ENCODE measurements around the gene MLXIPL. TPM values are rescaled to one million over a fixed set of nuclear protein-coding genes. Genes with fewer than 3 reads are reported as not detected.
"Not testable (repeated sequence)": the region's sequence is repeated elsewhere in the genome, so short reads cannot be mapped to it uniquely, and the experiment has no call there.

MLXIPL gene
- total RNA-seq, 3 donors from 2014 or later: 10.4 to 109 (median 21.3) TPM

GRCh38 chr7:73557397-73558257, 66.7 kb downstream of the MLXIPL start, which contains the start of gene BCL7B:
BCL7B (minus strand) TSS chr7:73557690; CDS start chr7:73557578, 112 bp downstream.
- Histone ChIP-seq H3K4me3 (peak within 1 kb of the TSS; percentile 73 to 94 (median 81)), H3K27me3 (no peaks in the 10 kb centered on the region), H3K27ac (peak within 1 kb of the TSS; percentile 99 to 100), H3K4me1 (peaks cover 0 to 9% of the 10 kb centered on the region in 2 donors), H3K36me3 (no peaks in the 10 kb centered on the region), H3K9me3 (no peaks in the 10 kb centered on the region)
- intact Hi-C loops (cut with DNase I; ENCODE audit: low total_unique reads): no loop called here
- TF ChIP-seq POLR2A (IDR thresholded peaks at IDR 0.05): no peak
- TF ChIP-seq POLR2AphosphoS5 (IDR thresholded peaks at IDR 0.05): peak; percentile 3 to 46 (median 46)
- peak; percentile 27 to 58 for DNase-seq (ENCODE audit: low spot score in 2 of 2)

DNA sequence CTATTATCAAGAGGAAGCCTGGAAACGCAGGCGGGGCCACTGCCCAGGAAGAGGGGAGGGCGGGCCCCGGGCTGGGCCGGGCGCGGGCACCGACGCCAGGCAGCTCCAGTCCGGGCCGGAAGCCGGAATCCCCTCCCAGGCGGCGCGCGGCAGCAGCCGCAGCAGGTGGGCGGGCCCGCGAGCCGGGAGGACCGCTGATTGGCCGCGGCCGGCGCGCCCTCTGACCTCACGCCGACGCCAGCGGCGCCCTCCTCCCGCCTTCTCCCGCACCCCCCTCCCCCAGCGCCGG, 67.3 kb downstream of the MLXIPL start:
- intact Hi-C loops (cut with DNase I; ENCODE audit: low total_unique reads): no loop called here
- H3K27ac ChIP-seq: peak overlapping the region; percentile 99 to 100
- H3K4me3 ChIP-seq: peak overlapping the region; percentile 73 to 94 (median 81)
- no peaks in the 10 kb centered on the region for H3K36me3 ChIP-seq
- peak; percentile 89 to 91 for DNase-seq (ENCODE audit: low spot score in 2 of 2)
- H3K27me3 ChIP-seq: no peaks in the 10 kb centered on the region
- peaks cover 0 to 9% of the 10 kb centered on the region in 2 donors for H3K4me1 ChIP-seq
- no peaks in the 10 kb centered on the region for H3K9me3 ChIP-seq
- TF ChIP-seq CTCF (IDR thresholded peaks at IDR 0.05): no peak
- TF ChIP-seq POLR2AphosphoS5 (IDR thresholded peaks at IDR 0.05): peak in 1 of 3 donors; percentile 7

- no peaks in the 10 kb centered on the region for H3K36me3 ChIP-seq
Observed at GRCh38 chr7:73556208-73557107, 67.9 kb downstream of the MLXIPL start.

DNA sequence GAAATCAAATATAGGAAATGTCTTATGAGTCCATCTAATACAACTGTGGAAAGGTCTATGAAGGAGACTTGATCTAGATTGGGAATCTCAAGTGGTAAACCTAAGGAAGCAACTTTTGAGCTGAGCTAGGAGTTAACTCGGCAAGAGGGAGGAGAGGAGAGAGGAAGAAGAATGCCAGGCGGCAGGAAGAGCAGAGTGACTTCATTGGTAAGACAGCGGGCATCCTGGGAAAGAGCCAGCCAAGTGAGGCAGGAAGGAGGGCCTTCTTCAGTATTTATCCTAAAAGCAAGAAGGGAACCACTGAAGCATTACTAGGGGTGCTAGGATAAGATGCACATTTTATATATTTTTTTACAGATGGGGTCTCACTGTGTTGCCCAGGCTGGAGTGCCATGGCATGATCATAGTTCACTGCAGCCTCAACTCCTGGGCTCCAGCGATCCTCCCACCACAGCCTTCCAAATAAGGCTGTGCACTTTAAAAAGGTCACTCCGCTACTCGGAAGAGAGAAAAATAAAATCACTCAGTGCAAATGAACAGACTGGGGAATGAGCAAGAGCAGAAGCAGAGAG, 68.8 kb downstream of the MLXIPL start:
- H3K27me3 ChIP-seq: no peaks in the 10 kb centered on the region
- no peaks in the 10 kb centered on the region for H3K36me3 ChIP-seq
- H3K9me3 ChIP-seq: no peaks in the 10 kb centered on the region
- H3K27ac ChIP-seq: peak overlapping the region in 1 of 2 donors; percentile 4
- DNase-seq (ENCODE audit: low spot score in 2 of 2): no peak
- peaks cover 0 to 9% of the 10 kb centered on the region in 2 donors for H3K4me1 ChIP-seq
- H3K4me3 ChIP-seq: peak overlapping the region; percentile 73 to 94 (median 81)
- no peak for TF ChIP-seq POLR2A (IDR thresholded peaks at IDR 0.05)
- no peak for TF ChIP-seq CTCF (IDR thresholded peaks at IDR 0.05)
- TF ChIP-seq POLR2AphosphoS5 (IDR thresholded peaks at IDR 0.05): no peak
- intact Hi-C loops (cut with DNase I; ENCODE audit: low total_unique reads): no loop called here

More at GRCh38 chr7:73556208-73557107, 67.9 kb downstream of the MLXIPL start:
- intact Hi-C loops (cut with DNase I; ENCODE audit: low total_unique reads): no loop called here
- H3K27ac ChIP-seq: peak overlapping the region; percentile 99 to 100
- peak in 1 of 3 donors; percentile 2 for TF ChIP-seq POLR2AphosphoS5 (IDR thresholded peaks at IDR 0.05)
- TF ChIP-seq POLR2A (IDR thresholded peaks at IDR 0.05): no peak
- no peaks in the 10 kb centered on the region for H3K27me3 ChIP-seq
- peak overlapping the region; percentile 73 to 94 (median 81) for H3K4me3 ChIP-seq
- no peak for DNase-seq (ENCODE audit: low spot score in 2 of 2)
- H3K4me1 ChIP-seq: peaks cover 0 to 9% of the 10 kb centered on the region in 2 donors
- H3K9me3 ChIP-seq: no peaks in the 10 kb centered on the region

DNA sequence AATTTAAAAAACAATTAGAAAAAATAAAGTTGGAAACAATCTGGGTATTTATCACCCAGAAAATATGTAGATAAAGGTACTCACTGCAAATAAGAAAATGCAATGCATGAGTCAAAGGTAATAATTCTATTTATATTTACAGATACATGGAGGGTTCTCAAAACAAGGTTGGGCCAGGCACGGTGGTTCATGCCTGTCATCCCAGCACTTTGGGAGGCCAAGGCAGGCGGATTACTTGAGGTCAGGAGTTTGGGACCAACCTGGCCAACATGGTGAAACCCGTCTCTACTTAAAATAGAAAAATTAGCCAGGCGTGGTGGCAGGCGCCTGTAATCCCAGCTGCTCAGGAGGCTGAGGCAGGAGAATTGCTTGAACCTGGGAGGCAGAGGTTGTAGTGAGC, 74.2 kb downstream of the MLXIPL start:
- H3K9me3 ChIP-seq; DNase-seq (ENCODE audit: low spot score in 2 of 2); H3K27me3 ChIP-seq; H3K27ac ChIP-seq; H3K4me1 ChIP-seq; H3K36me3 ChIP-seq; intact Hi-C loops (cut with DNase I; ENCODE audit: low total_unique reads); H3K4me3 ChIP-seq: not testable (repeated sequence)

DNA sequence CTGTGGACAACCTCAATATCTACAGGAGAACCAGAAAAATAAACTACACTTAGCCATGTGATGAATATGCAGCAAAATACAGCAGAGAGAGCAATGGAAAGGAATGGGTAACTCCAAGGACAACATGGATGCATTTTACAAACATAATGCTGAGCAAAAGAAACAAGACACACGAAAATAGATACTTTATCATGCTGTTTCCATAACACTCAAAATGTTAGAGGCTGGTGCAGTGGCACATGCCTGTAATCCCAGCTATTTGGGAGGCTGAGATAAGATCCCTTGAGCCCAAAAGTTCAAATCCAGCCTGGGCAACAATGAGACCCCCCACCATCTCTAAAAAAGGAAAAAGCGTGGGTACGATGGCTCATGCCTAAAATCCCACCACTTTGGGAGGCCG, 75.1 kb downstream of the MLXIPL start:
- Histone ChIP-seq H3K27me3 (no peaks in the 10 kb centered on the region), H3K27ac (no peak overlapping the region), H3K4me1 (no peaks in the 10 kb centered on the region), H3K9me3 (no peaks in the 10 kb centered on the region), H3K4me3 (no peak overlapping the region), H3K36me3 (no peaks in the 10 kb centered on the region)
- no peak for TF ChIP-seq POLR2AphosphoS5 (IDR thresholded peaks at IDR 0.05)
- TF ChIP-seq CTCF (IDR thresholded peaks at IDR 0.05): no peak
- TF ChIP-seq POLR2A (IDR thresholded peaks at IDR 0.05): no peak
- intact Hi-C loops (cut with DNase I; ENCODE audit: low total_unique reads): no loop called here
- DNase-seq (ENCODE audit: low spot score in 2 of 2): no peak

Data from breast epithelium (tissue), 4 donors.